GM12873 (cell line): ENCODE measurements around the gene SMIM32.

Source experiments
- TF ChIP-seq, protein P1 (sequence below): IDR thresholded peaks from 2 replicates; pipeline ENCODE4 v1.5.1; 2012; ENCODE audit warnings: low read depth, mild to moderate bottlenecking, moderate library complexity, low read length, control low read depth; ENCODE audit not compliant: insufficient read depth; ENCODE audit errors: missing control alignments

Gene SMIM32

GRCh38 chr5:136215812-136216211 is 22.9 kb upstream of the SMIM32 start:
- TF ChIP-seq, protein P1, sequence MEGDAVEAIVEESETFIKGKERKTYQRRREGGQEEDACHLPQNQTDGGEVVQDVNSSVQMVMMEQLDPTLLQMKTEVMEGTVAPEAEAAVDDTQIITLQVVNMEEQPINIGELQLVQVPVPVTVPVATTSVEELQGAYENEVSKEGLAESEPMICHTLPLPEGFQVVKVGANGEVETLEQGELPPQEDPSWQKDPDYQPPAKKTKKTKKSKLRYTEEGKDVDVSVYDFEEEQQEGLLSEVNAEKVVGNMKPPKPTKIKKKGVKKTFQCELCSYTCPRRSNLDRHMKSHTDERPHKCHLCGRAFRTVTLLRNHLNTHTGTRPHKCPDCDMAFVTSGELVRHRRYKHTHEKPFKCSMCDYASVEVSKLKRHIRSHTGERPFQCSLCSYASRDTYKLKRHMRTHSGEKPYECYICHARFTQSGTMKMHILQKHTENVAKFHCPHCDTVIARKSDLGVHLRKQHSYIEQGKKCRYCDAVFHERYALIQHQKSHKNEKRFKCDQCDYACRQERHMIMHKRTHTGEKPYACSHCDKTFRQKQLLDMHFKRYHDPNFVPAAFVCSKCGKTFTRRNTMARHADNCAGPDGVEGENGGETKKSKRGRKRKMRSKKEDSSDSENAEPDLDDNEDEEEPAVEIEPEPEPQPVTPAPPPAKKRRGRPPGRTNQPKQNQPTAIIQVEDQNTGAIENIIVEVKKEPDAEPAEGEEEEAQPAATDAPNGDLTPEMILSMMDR = no peak

DNA sequence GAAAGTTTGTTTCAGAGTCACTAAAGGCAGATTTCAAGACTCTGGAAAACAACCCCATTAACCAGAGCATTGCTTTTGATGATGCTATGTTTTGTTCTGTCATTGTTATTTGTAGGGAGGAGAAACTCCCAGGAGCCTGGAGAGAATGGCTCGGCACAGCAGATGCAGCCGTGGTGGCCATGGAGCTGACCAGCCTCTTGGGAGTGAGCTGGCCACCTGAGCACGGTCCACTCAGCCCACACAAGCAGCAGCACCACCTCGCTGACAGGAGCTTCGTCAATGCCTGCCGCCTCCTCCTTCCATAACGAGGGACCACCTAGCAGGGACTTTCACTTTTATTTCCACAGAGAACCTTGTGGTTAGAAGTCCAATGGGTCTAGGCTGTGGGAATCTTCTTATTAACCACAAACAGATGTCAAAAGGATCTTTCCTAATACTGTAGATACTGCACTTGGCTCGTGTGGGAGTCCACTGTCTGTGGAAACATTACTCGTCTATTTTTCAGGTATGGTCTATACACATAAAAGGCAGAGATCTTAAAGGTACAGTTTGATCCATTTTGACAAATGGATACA is 21.0 kb upstream of the SMIM32 start:
- TF ChIP-seq, protein P1 = no peak

- TF ChIP-seq, protein P1 = peak; percentile 95
These were observed 19.3 kb upstream of the SMIM32 start for GRCh38 chr5:136212252-136212721.

DNA sequence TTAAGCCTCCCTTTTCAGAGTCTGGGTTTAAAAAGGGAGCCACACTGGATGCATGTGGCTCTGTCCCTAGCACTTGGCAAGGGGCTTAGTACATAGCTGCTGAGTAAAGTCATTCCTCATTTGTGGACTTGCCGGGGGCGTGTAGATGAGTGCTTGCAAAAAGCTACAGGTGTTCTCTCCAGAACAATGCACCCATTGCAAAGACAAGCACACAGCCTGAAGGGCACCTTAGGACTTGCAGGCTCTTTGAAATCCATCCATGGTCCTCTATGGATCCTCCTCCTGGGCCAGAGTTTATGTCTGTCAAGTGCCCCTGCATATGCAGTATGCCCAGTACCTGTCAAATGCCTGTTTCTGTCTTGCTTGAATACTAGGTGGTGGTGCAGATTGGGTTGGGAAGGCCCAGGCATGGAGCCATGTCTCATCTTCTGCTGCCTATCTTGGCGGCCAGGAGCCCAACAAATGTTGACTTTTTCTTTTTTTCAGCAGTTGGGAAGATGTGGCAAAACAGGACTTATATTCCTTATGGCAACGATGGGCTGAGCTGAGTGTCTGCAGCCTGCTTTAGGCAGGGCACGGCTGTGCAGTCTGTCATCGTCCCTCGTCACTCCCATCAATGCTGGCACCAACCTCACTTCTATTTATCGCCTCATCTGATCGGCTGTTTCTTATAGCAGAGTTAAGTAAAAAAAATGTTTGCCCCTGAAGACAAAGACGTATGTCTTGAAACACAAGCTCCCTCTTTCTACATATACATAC is 18.5 kb upstream of the SMIM32 start:
- TF ChIP-seq, protein P1 = no peak

GRCh38 chr5:136210259-136210658 is 17.3 kb upstream of the SMIM32 start:
- TF ChIP-seq, protein P1 = no peak

DNA sequence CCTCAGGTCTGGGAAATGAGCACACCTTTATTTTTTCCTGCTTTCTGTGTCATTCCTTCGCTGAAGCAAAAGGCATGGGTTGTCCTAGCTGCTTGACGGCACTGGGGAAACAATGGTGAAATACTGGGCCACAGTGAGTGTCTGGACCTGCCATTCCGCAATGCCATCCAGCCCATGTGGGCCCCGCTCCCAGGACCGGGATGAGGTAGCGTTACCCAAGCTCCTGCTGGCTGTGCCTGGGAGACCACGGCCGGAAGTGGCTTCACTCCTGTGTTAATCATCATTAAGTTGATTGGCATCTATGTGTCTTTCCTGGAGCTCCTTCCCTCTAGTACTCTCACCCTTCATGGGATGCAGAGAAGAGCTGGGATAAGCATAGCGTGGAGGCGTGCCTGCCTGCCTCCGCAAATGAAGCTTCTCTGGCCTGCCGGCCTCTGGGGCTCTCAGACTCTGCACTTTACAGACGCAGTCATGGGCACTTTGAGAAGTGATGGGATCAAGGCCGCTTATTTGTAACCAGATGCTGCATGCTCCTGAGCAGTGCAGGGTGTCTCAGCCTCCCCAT is 16.5 kb upstream of the SMIM32 start:
- TF ChIP-seq, protein P1 = no peak

- TF ChIP-seq, protein P1 = no peak
These were observed 16.0 kb upstream of the SMIM32 start for GRCh38 chr5:136208916-136209315.
